Kidney epithelial cell (primary cell): ENCODE data around the gene KPNA5. TPM values are rescaled to one million over a fixed set of nuclear protein-coding genes. Genes with fewer than 3 reads are reported as not detected.
A peak's percentile ranks its signal among the peaks of the same experiment; 100 is the strongest.
"Not testable (repeated sequence)": the region's sequence is repeated elsewhere in the genome, so short reads cannot be mapped to it uniquely, and the experiment has no call there.

Experiments used
- DNase-seq: peaks from one replicate; pipeline ENCODE4 v3.0.0-alpha.2; 2010; ENCODE audit warnings: low read depth
- H3K27me3 ChIP-seq: 2 replicates; pipeline ENCODE4 v1.6.0; 2011; ENCODE audit warnings: low read length; ENCODE audit not compliant: control insufficient read depth, insufficient read depth
- H3K36me3 ChIP-seq: 2 replicates; pipeline ENCODE4 v1.5.1; 2011; ENCODE audit warnings: low read length; ENCODE audit not compliant: control insufficient read depth, insufficient read depth
- H3K4me3 ChIP-seq: 2 replicates; pipeline ENCODE4 v1.5.1; 2011; ENCODE audit warnings: low read depth, mild to moderate bottlenecking, control low read depth, low read length
- CTCF ChIP-seq: IDR thresholded peaks from 2 replicates; pipeline ENCODE4 v1.5.1; 2011; ENCODE audit warnings: mild to moderate bottlenecking, moderate library complexity, low read length, control low read depth, inconsistent platforms; ENCODE audit not compliant: insufficient read depth, poor library complexity, severe bottlenecking
- total RNA-seq: library from RNA; depleted of rRNA; stranded (reverse); fragments of >200 nt; gene quantifications from 2 replicates; pipeline ENCODE4 v1.2.3, GENCODE V29; 2015

KPNA5 gene
- total RNA-seq, 1 donor from 2014 or later, result 9.3 TPM

- Histone ChIP-seq H3K27me3 (no peaks in the 10 kb centered on the region), H3K4me3 (no peak overlapping the region), H3K36me3 (no peaks in the 10 kb centered on the region)
- no peak for TF ChIP-seq CTCF
- no peak for DNase-seq
These were observed 19.4 kb upstream of the KPNA5 start for GRCh38 chr6:116661594-116661993.

DNA sequence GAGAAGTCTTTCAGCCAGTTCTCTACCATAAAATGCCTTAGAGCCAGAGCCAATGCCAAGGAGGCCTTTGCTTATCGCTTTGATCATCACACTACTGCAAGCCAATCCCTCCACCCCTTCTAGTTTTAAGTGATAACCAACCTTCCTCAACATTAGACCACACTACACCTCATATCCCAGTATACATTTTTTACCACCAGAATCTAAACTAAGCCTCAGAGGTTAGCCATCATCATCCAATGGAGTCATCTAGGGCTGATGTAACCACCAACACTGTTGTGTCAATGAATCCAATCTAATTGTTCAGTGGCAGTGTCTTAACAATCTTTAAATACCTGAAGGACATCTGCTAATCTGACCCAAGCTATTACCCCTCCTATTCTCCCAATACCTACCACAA is 18.8 kb upstream of the KPNA5 start:
- TF ChIP-seq CTCF, result no peak
- no peaks in the 10 kb centered on the region for H3K36me3 ChIP-seq
- no peak for DNase-seq

DNA sequence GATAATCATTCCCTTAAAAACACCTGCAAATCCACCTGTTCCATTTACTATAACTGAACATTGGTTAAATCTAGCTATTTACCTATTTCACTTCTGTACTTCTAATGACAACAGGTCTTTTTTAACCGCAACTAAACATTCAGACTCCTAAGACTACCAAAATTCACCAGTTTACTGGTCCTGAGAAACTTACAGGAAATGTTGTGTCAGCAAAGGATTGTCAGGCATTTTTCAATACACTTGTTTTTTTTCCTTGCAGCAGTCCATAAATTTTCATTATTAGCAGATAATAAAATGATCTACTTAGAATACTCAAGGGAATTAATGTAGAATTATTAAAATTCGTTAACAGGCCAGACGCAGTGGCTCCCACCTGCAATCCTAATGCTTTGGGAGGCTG is 17.7 kb upstream of the KPNA5 start:
- H3K36me3 ChIP-seq, result no peaks in the 10 kb centered on the region
- no peaks in the 10 kb centered on the region for H3K27me3 ChIP-seq
- TF ChIP-seq CTCF, result no peak
- no peak overlapping the region for H3K4me3 ChIP-seq
- no peak for DNase-seq

More for the DNA sequence above, 18.8 kb upstream of the KPNA5 start:
- Histone ChIP-seq H3K27me3 (no peaks in the 10 kb centered on the region), H3K4me3 (no peak overlapping the region)

- DNase-seq, H3K4me3 ChIP-seq, H3K27me3 ChIP-seq, H3K36me3 ChIP-seq: not testable (repeated sequence)
These were observed 16.8 kb upstream of the KPNA5 start for GRCh38 chr6:116664169-116664568.

DNA sequence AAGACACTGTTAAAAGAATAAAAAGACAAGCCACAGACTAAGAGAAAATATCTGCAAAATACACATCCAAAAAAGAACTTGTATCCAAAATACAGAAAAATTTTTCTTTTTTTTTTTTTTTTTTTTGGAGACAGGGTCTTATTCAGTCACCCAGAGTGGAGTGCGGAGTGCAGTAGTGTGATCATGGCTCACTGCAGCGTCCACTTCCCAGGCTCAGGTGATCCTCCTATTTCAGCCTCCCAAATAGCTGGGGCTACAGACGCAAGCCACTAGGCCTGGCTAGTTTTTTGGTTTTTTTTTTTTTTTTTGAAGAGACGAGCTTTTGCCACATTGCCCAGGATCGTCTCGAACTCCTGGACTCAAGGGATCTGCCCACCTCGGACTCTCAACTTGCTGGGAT is 15.5 kb upstream of the KPNA5 start:
- H3K36me3 ChIP-seq, result no peaks in the 10 kb centered on the region
- no peak for DNase-seq
- H3K27me3 ChIP-seq, result no peaks in the 10 kb centered on the region
- no peak for TF ChIP-seq CTCF
- no peak overlapping the region for H3K4me3 ChIP-seq

DNA sequence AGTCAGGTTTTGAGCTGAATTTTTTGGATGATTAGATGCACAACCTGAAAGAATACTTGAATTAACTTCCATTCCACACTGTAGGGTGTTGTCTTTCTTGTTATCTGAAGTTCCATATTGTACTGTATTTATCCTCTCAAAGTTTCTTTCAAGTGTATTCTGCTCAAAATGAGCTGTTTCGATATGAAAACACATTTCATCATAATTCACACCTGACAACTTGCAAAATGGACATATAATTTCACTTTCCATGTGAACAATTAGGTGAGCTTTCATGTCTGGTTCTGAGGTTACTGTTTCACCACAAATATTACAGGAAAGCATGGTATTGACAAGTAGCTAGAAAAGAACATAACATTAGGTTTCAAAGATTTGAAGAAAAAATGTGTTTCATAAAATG is 14.1 kb upstream of the KPNA5 start:
- Histone ChIP-seq H3K36me3 (no peaks in the 10 kb centered on the region), H3K27me3 (no peaks in the 10 kb centered on the region), H3K4me3 (no peak overlapping the region)
- no peak for DNase-seq
- TF ChIP-seq CTCF, result no peak

- no peak for DNase-seq
- no peak for TF ChIP-seq CTCF
- H3K36me3 ChIP-seq, result no peaks in the 10 kb centered on the region
- no peaks in the 10 kb centered on the region for H3K27me3 ChIP-seq
- H3K4me3 ChIP-seq, result peak overlapping the region; percentile 96
These were observed 13.4 kb upstream of the KPNA5 start for GRCh38 chr6:116667623-116668022.
